HEK293 (cell line): ENCODE results near the gene FOXN1.

Experiments
- CTCF ChIA-PET: fragments of 350-600 bp; formaldehyde crosslinking; extraction: SDS; loops from one replicate; lab custom pipeline; 2021; ENCODE audit warnings: antibody characterized with exemption; lab: Yijun Ruan, JAX
- POLR2A ChIA-PET: fragments of 300-600 bp; formaldehyde crosslinking; extraction: SDS; loops from one replicate; lab custom pipeline; 2020; ENCODE audit warnings: antibody characterized with exemption, inconsistent platforms; lab: Yijun Ruan, JAX
- H3K27ac ChIP-seq: fragments of 200-500 bp; sonication (Bioruptor generic); 2 replicates; pipeline ENCODE4 v1.5.1; 2014; ENCODE audit warnings: low read depth, low read length, control low read depth, inconsistent platforms; ENCODE audit errors: extremely low read depth
- H3K36me3 ChIP-seq, 2 experiments: fragments of 200-500 bp in 1 of 2; sonication (Bioruptor generic) in 1 of 2; 1 replicate in 1 of 2; 2 replicates in 1 of 2; pipeline ENCODE4 v1.5.1; 2014 to 2017; ENCODE audit warnings: inconsistent platforms in 2 of 2, low read length in 2 of 2; ENCODE audit not compliant: control insufficient read depth in 2 of 2, insufficient read depth in 1 of 2
- H3K4me1 ChIP-seq: fragments of 200-500 bp; sonication (Bioruptor generic); 2 replicates; pipeline ENCODE4 v1.5.1; 2014; ENCODE audit warnings: mild to moderate bottlenecking, low read length, inconsistent platforms; ENCODE audit not compliant: control insufficient read depth, insufficient read depth
- H3K4me3 ChIP-seq: 2 replicates; pipeline ENCODE4 v1.5.1; 2011; ENCODE audit warnings: low read depth, mild to moderate bottlenecking, control low read depth, low read length, moderate library complexity
- H3K9me3 ChIP-seq: fragments of 200-500 bp; sonication (Bioruptor generic); 2 replicates; pipeline ENCODE4 v1.5.1; 2014; ENCODE audit warnings: low read depth, low read length, inconsistent platforms; ENCODE audit not compliant: control insufficient read depth, insufficient read depth
- GLIS1 ChIP-seq: fragments of 450-650 bp; formaldehyde crosslinking; IDR thresholded peaks from 2 replicates; pipeline ENCODE4 v1.5.1; 2016; ENCODE audit warnings: missing biosample characterization, missing genetic modification characterization
- RBAK ChIP-seq: fragments of 450-650 bp; formaldehyde crosslinking; IDR thresholded peaks from 2 replicates; pipeline ENCODE4 v1.5.1; 2016; ENCODE audit warnings: missing biosample characterization, missing genetic modification characterization
- SCRT1 ChIP-seq: fragments of 450-650 bp; formaldehyde crosslinking; IDR thresholded peaks from 2 replicates; pipeline ENCODE4 v1.5.1; 2016; ENCODE audit warnings: missing biosample characterization, missing genetic modification characterization, borderline replicate concordance
- SP2 ChIP-seq: fragments of 450-650 bp; formaldehyde crosslinking; IDR thresholded peaks from 2 replicates; pipeline ENCODE4 v1.5.1; 2016; ENCODE audit warnings: missing biosample characterization, missing genetic modification characterization
- SP7 ChIP-seq: fragments of 450-650 bp; formaldehyde crosslinking; IDR thresholded peaks from 2 replicates; pipeline ENCODE4 v1.5.1; 2016; ENCODE audit warnings: missing biosample characterization, missing genetic modification characterization
- TRIM28 ChIP-seq: IDR thresholded peaks from 2 replicates; pipeline ENCODE4 v1.6.1; 2011; ENCODE audit warnings: low read length, control low read depth, borderline replicate concordance
- ZIC2 ChIP-seq: fragments of 450-650 bp; formaldehyde crosslinking; IDR thresholded peaks from 2 replicates; pipeline ENCODE4 v1.5.1; 2016; ENCODE audit warnings: missing biosample characterization, missing genetic modification characterization
- ZNF138 ChIP-seq: fragments of 450-650 bp; formaldehyde crosslinking; IDR thresholded peaks from 2 replicates; pipeline ENCODE4 v1.5.1; 2016; ENCODE audit warnings: missing biosample characterization, missing genetic modification characterization, borderline replicate concordance
- ZNF140 ChIP-seq: fragments of 450-650 bp; formaldehyde crosslinking; IDR thresholded peaks from 2 replicates; pipeline ENCODE4 v1.5.1; 2016; ENCODE audit warnings: missing biosample characterization, missing genetic modification characterization
- ZNF16 ChIP-seq: fragments of 450-650 bp; formaldehyde crosslinking; IDR thresholded peaks from 2 replicates; pipeline ENCODE4 v1.5.1; 2016; ENCODE audit warnings: low read depth, missing biosample characterization, missing genetic modification characterization
- ZNF169 ChIP-seq: fragments of 450-650 bp; formaldehyde crosslinking; IDR thresholded peaks from 2 replicates; pipeline ENCODE4 v1.5.1; 2016; ENCODE audit warnings: missing biosample characterization, missing genetic modification characterization
- ZNF223 ChIP-seq: fragments of 450-650 bp; formaldehyde crosslinking; IDR thresholded peaks from 2 replicates; pipeline ENCODE4 v1.5.1; 2016; ENCODE audit warnings: missing biosample characterization, missing genetic modification characterization
- ZNF302 ChIP-seq: fragments of 450-650 bp; formaldehyde crosslinking; IDR thresholded peaks from 2 replicates; pipeline ENCODE4 v1.5.1; 2016; ENCODE audit warnings: missing biosample characterization, missing genetic modification characterization, low read depth
- ZNF501 ChIP-seq: fragments of 450-650 bp; formaldehyde crosslinking; IDR thresholded peaks from 2 replicates; pipeline ENCODE4 v1.5.1; 2016; ENCODE audit warnings: missing biosample characterization, missing genetic modification characterization
- ZNF530 ChIP-seq: fragments of 450-650 bp; formaldehyde crosslinking; IDR thresholded peaks from 2 replicates; pipeline ENCODE4 v1.5.1; 2016; ENCODE audit warnings: low read depth, missing biosample characterization, missing genetic modification characterization
- ZNF768 ChIP-seq: fragments of 450-650 bp; formaldehyde crosslinking; IDR thresholded peaks from 2 replicates; pipeline ENCODE4 v1.5.1; 2018; ENCODE audit warnings: missing biosample characterization, mild to moderate bottlenecking, missing genetic modification characterization
- TF ChIP-seq, protein P1 (sequence below): fragments of 450-650 bp; formaldehyde crosslinking; IDR thresholded peaks from 2 replicates; pipeline ENCODE4 v1.5.1; 2016; ENCODE audit warnings: missing biosample characterization, missing genetic modification characterization, borderline replicate concordance
- TF ChIP-seq, protein P2 (sequence below): fragments of 450-650 bp; formaldehyde crosslinking; IDR thresholded peaks from 2 replicates; pipeline ENCODE4 v1.5.1; 2016; ENCODE audit warnings: missing biosample characterization, missing genetic modification characterization
- TF ChIP-seq, protein P3 (sequence below): fragments of 450-650 bp; formaldehyde crosslinking; IDR thresholded peaks from 2 replicates; pipeline ENCODE4 v1.5.1; 2016; ENCODE audit warnings: missing biosample characterization, missing genetic modification characterization, borderline replicate concordance
- TF ChIP-seq, protein P4 (sequence below): fragments of 450-650 bp; formaldehyde crosslinking; optimal IDR thresholded peaks from 2 replicates; pipeline ENCODE3; 2016; ENCODE audit warnings: missing biosample characterization, mild to moderate bottlenecking, missing genetic modification characterization

The FOXN1 gene

DNA sequence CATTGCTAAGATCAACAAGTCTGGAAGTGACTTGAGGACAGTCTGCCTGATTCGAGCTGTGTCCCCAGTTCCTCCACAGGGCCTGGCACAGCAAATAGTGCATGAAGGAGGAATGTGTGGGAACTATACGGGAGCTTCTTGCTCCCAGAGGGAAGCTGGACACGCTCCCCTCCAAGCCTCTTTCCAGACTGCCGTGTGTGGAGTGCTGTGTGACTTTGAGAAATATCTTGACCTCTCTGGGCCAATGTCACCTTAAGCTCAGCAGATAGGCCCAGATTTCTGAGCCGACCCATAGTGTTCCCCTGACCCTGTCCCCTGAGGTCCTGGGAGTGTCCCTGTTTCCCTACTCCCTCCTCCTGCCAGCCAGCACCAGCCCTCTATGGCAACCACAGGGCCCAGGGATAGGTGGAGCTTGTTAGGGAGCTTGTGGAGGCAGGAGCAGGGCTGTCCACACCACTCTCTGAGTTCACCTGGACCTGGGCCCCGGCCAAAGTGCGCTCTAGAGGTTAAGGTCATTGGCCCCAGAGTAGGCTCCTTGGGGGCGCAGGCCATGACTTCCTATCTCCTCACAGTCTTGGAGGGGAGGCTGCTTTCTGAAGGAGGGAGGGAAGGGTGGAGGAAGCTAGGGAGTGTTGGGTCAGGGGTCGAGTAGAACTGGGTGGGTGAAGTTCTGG is 6.3 kb upstream of the FOXN1 start:
- H3K27ac ChIP-seq: no peak overlapping the region
- H3K9me3 ChIP-seq: no peaks in the 10 kb centered on the region
- CTCF ChIA-PET: interaction anchor here (0.6 to 2.8 kb wide), 4 partner anchors 12 to 113 kb away, joined by 3 to 14 read pairs (median 3); no protein-coding TSS in a partner anchor
- H3K36me3 ChIP-seq: no peaks in the 10 kb centered on the region
- H3K4me1 ChIP-seq: no peaks in the 10 kb centered on the region
- POLR2A ChIA-PET: interaction anchor here (1.2 kb wide), 1 partner anchor 29 kb away, joined by 3 read pairs; no protein-coding TSS in a partner anchor
- no peak overlapping the region for H3K4me3 ChIP-seq
- TF ChIP-seq ZNF16 (tag by site-specific recombination): no peak
- peak; percentile 95 for TF ChIP-seq ZNF768 (tag by site-specific recombination)
- no peak for TF ChIP-seq SCRT1 (tag by site-specific recombination)

DNA sequence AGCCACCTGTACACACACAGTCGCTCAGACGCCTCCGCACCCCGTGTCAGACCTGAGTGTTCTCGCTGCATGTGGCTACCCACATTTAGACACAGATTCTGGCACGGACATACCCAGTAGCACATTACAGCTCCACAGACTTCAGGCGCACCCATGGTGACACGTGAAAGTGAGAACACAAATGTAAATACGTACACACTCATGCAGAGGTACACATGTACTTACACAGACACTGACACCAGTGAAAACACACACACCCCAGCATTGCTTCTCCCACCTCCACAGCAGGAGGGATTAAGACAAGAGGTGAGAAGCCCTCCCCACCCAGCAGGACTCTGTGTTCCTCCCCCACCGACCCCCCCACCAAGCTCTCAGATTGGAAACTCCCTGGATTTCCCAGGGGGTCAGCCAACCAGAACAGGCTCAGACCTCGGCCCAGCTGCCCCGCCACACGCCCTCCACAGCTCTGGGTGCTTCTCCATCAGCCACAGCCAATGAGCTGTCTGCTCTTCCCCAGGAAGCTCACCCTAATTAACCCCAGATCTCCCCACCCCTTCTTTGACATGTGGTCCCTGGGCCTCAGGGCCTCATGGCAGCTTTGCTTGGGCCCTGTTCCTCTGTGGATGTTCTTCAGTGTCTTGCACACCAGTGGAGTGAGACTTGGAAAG is 5.3 kb upstream of the FOXN1 start:
- Histone ChIP-seq H3K27ac (no peak overlapping the region), H3K4me1 (no peaks in the 10 kb centered on the region), H3K36me3 (no peaks in the 10 kb centered on the region), H3K4me3 (no peak overlapping the region), H3K9me3 (no peaks in the 10 kb centered on the region)
- ChIA-PET CTCF (interaction anchor here (0.7 to 2.8 kb wide), 4 partner anchors 14 to 47 kb away, joined by 3 to 14 read pairs (median 3); no protein-coding TSS in a partner anchor), POLR2A (interaction anchor here (0.7 kb wide), 1 partner anchor 750 kb away, joined by 5 read pairs; no protein-coding TSS in a partner anchor)
- TF ChIP-seq ZNF169 (tag by site-specific recombination) (no peak), RBAK (tag by site-specific recombination) (no peak), ZIC2 (tag by site-specific recombination) (peak; percentile 39), ZNF501 (tag by site-specific recombination) (no peak), TRIM28 (no peak), SP7 (tag by site-specific recombination) (no peak), GLIS1 (tag by site-specific recombination) (peak; percentile 39), ZNF530 (tag by site-specific recombination) (no peak), ZNF223 (tag by site-specific recombination) (no peak), ZNF140 (no peak), ZNF302 (no peak), ZNF138 (tag by site-specific recombination) (no peak), SP2 (tag by site-specific recombination) (peak; percentile 52)
- TF ChIP-seq, protein P1, sequence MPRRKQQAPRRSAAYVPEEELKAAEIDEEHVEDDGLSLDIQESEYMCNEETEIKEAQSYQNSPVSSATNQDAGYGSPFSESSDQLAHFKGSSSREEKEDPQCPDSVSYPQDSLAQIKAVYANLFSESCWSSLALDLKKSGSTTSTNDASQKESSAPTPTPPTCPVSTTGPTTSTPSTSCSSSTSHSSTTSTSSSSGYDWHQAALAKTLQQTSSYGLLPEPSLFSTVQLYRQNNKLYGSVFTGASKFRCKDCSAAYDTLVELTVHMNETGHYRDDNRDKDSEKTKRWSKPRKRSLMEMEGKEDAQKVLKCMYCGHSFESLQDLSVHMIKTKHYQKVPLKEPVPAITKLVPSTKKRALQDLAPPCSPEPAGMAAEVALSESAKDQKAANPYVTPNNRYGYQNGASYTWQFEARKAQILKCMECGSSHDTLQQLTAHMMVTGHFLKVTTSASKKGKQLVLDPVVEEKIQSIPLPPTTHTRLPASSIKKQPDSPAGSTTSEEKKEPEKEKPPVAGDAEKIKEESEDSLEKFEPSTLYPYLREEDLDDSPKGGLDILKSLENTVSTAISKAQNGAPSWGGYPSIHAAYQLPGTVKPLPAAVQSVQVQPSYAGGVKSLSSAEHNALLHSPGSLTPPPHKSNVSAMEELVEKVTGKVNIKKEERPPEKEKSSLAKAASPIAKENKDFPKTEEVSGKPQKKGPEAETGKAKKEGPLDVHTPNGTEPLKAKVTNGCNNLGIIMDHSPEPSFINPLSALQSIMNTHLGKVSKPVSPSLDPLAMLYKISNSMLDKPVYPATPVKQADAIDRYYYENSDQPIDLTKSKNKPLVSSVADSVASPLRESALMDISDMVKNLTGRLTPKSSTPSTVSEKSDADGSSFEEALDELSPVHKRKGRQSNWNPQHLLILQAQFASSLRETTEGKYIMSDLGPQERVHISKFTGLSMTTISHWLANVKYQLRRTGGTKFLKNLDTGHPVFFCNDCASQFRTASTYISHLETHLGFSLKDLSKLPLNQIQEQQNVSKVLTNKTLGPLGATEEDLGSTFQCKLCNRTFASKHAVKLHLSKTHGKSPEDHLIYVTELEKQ (tag by site-specific recombination): no peak
- TF ChIP-seq, protein P2, sequence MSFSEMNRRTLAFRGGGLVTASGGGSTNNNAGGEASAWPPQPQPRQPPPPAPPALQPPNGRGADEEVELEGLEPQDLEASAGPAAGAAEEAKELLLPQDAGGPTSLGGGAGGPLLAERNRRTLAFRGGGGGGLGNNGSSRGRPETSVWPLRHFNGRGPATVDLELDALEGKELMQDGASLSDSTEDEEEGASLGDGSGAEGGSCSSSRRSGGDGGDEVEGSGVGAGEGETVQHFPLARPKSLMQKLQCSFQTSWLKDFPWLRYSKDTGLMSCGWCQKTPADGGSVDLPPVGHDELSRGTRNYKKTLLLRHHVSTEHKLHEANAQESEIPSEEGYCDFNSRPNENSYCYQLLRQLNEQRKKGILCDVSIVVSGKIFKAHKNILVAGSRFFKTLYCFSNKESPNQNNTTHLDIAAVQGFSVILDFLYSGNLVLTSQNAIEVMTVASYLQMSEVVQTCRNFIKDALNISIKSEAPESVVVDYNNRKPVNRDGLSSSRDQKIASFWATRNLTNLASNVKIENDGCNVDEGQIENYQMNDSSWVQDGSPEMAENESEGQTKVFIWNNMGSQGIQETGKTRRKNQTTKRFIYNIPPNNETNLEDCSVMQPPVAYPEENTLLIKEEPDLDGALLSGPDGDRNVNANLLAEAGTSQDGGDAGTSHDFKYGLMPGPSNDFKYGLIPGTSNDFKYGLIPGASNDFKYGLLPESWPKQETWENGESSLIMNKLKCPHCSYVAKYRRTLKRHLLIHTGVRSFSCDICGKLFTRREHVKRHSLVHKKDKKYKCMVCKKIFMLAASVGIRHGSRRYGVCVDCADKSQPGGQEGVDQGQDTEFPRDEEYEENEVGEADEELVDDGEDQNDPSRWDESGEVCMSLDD (tag by site-specific recombination): no peak
- TF ChIP-seq, protein P3, sequence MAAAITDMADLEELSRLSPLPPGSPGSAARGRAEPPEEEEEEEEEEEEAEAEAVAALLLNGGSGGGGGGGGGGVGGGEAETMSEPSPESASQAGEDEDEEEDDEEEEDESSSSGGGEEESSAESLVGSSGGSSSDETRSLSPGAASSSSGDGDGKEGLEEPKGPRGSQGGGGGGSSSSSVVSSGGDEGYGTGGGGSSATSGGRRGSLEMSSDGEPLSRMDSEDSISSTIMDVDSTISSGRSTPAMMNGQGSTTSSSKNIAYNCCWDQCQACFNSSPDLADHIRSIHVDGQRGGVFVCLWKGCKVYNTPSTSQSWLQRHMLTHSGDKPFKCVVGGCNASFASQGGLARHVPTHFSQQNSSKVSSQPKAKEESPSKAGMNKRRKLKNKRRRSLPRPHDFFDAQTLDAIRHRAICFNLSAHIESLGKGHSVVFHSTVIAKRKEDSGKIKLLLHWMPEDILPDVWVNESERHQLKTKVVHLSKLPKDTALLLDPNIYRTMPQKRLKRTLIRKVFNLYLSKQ (tag by site-specific recombination): no peak
- TF ChIP-seq, protein P4, sequence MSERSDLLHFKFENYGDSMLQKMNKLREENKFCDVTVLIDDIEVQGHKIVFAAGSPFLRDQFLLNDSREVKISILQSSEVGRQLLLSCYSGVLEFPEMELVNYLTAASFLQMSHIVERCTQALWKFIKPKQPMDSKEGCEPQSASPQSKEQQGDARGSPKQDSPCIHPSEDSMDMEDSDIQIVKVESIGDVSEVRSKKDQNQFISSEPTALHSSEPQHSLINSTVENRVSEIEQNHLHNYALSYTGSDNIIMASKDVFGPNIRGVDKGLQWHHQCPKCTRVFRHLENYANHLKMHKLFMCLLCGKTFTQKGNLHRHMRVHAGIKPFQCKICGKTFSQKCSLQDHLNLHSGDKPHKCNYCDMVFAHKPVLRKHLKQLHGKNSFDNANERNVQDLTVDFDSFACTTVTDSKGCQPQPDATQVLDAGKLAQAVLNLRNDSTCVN: no peak
